ENCODE results near the gene SMIM9. TPM values are rescaled to one million over a fixed set of nuclear protein-coding genes. Genes with fewer than 3 reads are reported as not detected.
A peak's percentile ranks its signal among the peaks of the same experiment; 100 is the strongest.

SMIM9 gene
- total RNA-seq, 1 experiment from 2014 or later: not detected

DNA sequence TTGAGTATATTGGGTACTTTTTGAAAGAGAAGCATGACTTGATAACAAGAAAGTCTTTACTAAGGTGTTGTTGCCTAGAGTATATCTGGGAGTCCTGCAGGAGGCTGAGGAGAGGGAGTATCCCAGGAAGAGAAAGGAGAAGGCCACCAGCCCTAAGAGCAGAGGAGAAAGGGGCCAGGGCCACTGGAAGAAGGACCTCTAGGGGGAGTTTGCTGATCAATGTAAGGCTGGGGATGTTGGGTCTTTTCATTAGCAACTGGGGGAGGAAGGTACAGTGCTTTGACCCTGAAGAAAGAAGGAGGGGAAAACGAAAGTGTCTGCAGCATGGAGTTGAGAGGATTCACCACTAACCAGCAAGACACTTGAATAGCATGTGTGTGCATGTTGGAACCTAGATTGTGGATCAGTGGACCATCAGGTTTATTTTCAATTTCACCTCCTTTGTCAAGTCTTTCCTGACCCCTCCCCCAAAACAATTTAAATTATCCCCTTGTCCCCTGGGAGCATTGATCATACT is 4.5 kb downstream of the SMIM9 start:
- POLR2A ChIA-PET: no interaction called here
- Mint-ChIP-seq H3K9me3 (no peaks in the 10 kb centered on the region), H3K27me3 (ENCODE audit: low read depth) (no peaks in the 10 kb centered on the region), H3K4me3 (no peak overlapping the region), H3K4me1 (peaks cover 16% of the 10 kb centered on the region), H3K27ac (no peak overlapping the region), H3K36me3 (no peaks in the 10 kb centered on the region)
- ATAC-seq (peak; percentile 61), DNase-seq (ENCODE audit: low spot score) (no peak)
- CTCF ChIA-PET: no interaction called here
- TF ChIP-seq TP53 (CRISPR knock-in tag; IDR thresholded peaks at IDR 0.05): no peak
- TF ChIP-seq, protein P1, sequence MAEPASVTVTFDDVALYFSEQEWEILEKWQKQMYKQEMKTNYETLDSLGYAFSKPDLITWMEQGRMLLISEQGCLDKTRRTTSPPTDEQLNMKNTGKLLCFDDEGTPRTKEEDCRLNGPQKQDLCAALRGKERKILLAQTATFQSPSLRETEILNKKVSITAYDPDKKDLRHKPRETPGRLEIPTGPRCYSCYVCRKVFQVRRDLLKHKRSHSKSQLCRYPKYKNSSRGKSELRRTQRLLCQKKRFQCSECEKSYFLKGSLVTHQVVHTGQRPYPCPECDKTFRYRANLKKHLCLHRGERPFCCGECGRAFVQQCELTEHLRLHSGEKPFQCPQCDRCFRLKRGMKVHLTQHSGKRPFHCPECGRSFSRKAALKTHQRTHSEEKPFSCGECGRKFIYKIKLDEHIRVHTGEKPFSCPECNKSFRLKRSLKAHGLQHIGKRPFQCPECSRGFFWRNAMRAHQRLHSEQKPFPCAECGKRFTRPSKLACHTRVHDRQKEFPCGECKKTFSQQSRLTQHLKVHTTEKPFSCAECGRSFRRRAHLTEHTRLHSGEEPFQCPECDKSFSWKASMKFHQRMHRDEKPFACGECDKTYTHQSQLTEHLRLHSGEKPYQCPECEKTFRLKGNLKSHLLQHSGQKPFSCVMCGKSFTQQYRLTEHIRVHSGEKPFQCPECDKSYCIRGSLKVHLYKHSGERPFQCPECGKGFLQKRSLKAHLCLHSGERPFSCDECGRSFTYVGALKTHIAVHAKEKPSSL (CRISPR knock-in tag; conservative IDR thresholded peaks at IDR 0.05): no peak
- TF ChIP-seq, protein P2, sequence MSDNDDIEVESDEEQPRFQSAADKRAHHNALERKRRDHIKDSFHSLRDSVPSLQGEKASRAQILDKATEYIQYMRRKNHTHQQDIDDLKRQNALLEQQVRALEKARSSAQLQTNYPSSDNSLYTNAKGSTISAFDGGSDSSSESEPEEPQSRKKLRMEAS (CRISPR knock-in tag; IDR thresholded peaks at IDR 0.05): no peak
- TF ChIP-seq ZBTB21 (CRISPR knock-in tag; IDR thresholded peaks at IDR 0.05; ENCODE audit: borderline replicate concordance): no peak
- TF ChIP-seq, protein P3, sequence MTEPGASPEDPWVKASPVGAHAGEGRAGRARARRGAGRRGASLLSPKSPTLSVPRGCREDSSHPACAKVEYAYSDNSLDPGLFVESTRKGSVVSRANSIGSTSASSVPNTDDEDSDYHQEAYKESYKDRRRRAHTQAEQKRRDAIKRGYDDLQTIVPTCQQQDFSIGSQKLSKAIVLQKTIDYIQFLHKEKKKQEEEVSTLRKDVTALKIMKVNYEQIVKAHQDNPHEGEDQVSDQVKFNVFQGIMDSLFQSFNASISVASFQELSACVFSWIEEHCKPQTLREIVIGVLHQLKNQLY (CRISPR knock-in tag; IDR thresholded peaks at IDR 0.05): no peak
- TF ChIP-seq FOXP1 (CRISPR knock-in tag; IDR thresholded peaks at IDR 0.05; ENCODE audit: borderline replicate concordance): no peak
- TF ChIP-seq NFE2L1 (CRISPR knock-in tag; IDR thresholded peaks at IDR 0.05): no peak
- TF ChIP-seq, protein P4, sequence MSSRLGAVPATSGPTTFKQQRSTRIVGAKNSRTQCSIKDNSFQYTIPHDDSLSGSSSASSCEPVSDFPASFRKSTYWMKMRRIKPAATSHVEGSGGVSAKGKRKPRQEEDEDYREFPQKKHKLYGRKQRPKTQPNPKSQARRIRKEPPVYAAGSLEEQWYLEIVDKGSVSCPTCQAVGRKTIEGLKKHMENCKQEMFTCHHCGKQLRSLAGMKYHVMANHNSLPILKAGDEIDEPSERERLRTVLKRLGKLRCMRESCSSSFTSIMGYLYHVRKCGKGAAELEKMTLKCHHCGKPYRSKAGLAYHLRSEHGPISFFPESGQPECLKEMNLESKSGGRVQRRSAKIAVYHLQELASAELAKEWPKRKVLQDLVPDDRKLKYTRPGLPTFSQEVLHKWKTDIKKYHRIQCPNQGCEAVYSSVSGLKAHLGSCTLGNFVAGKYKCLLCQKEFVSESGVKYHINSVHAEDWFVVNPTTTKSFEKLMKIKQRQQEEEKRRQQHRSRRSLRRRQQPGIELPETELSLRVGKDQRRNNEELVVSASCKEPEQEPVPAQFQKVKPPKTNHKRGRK (CRISPR knock-in tag; IDR thresholded peaks at IDR 0.05; ENCODE audit: borderline replicate concordance): no peak
- TF ChIP-seq, protein P5, sequence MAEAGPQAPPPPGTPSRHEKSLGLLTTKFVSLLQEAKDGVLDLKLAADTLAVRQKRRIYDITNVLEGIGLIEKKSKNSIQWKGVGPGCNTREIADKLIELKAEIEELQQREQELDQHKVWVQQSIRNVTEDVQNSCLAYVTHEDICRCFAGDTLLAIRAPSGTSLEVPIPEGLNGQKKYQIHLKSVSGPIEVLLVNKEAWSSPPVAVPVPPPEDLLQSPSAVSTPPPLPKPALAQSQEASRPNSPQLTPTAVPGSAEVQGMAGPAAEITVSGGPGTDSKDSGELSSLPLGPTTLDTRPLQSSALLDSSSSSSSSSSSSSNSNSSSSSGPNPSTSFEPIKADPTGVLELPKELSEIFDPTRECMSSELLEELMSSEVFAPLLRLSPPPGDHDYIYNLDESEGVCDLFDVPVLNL (CRISPR knock-in tag; IDR thresholded peaks at IDR 0.05; ENCODE audit: borderline replicate concordance, low read depth): no peak
- TF ChIP-seq, protein P6, sequence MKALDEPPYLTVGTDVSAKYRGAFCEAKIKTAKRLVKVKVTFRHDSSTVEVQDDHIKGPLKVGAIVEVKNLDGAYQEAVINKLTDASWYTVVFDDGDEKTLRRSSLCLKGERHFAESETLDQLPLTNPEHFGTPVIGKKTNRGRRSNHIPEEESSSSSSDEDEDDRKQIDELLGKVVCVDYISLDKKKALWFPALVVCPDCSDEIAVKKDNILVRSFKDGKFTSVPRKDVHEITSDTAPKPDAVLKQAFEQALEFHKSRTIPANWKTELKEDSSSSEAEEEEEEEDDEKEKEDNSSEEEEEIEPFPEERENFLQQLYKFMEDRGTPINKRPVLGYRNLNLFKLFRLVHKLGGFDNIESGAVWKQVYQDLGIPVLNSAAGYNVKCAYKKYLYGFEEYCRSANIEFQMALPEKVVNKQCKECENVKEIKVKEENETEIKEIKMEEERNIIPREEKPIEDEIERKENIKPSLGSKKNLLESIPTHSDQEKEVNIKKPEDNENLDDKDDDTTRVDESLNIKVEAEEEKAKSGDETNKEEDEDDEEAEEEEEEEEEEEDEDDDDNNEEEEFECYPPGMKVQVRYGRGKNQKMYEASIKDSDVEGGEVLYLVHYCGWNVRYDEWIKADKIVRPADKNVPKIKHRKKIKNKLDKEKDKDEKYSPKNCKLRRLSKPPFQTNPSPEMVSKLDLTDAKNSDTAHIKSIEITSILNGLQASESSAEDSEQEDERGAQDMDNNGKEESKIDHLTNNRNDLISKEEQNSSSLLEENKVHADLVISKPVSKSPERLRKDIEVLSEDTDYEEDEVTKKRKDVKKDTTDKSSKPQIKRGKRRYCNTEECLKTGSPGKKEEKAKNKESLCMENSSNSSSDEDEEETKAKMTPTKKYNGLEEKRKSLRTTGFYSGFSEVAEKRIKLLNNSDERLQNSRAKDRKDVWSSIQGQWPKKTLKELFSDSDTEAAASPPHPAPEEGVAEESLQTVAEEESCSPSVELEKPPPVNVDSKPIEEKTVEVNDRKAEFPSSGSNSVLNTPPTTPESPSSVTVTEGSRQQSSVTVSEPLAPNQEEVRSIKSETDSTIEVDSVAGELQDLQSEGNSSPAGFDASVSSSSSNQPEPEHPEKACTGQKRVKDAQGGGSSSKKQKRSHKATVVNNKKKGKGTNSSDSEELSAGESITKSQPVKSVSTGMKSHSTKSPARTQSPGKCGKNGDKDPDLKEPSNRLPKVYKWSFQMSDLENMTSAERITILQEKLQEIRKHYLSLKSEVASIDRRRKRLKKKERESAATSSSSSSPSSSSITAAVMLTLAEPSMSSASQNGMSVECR (CRISPR knock-in tag; IDR thresholded peaks at IDR 0.05; ENCODE audit: borderline replicate concordance): no peak
- no peak for TF ChIP-seq GTF2I (CRISPR knock-in tag; conservative IDR thresholded peaks at IDR 0.05)
- TF ChIP-seq SMAD3 (CRISPR knock-in tag; IDR thresholded peaks at IDR 0.05; ENCODE audit: borderline replicate concordance): no peak
- TF ChIP-seq, protein P7, sequence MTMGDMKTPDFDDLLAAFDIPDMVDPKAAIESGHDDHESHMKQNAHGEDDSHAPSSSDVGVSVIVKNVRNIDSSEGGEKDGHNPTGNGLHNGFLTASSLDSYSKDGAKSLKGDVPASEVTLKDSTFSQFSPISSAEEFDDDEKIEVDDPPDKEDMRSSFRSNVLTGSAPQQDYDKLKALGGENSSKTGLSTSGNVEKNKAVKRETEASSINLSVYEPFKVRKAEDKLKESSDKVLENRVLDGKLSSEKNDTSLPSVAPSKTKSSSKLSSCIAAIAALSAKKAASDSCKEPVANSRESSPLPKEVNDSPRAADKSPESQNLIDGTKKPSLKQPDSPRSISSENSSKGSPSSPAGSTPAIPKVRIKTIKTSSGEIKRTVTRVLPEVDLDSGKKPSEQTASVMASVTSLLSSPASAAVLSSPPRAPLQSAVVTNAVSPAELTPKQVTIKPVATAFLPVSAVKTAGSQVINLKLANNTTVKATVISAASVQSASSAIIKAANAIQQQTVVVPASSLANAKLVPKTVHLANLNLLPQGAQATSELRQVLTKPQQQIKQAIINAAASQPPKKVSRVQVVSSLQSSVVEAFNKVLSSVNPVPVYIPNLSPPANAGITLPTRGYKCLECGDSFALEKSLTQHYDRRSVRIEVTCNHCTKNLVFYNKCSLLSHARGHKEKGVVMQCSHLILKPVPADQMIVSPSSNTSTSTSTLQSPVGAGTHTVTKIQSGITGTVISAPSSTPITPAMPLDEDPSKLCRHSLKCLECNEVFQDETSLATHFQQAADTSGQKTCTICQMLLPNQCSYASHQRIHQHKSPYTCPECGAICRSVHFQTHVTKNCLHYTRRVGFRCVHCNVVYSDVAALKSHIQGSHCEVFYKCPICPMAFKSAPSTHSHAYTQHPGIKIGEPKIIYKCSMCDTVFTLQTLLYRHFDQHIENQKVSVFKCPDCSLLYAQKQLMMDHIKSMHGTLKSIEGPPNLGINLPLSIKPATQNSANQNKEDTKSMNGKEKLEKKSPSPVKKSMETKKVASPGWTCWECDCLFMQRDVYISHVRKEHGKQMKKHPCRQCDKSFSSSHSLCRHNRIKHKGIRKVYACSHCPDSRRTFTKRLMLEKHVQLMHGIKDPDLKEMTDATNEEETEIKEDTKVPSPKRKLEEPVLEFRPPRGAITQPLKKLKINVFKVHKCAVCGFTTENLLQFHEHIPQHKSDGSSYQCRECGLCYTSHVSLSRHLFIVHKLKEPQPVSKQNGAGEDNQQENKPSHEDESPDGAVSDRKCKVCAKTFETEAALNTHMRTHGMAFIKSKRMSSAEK (CRISPR knock-in tag; IDR thresholded peaks at IDR 0.05; ENCODE audit: borderline replicate concordance): no peak
- TF ChIP-seq TEAD4 (CRISPR knock-in tag; IDR thresholded peaks at IDR 0.05): no peak
- TF ChIP-seq, protein P8, sequence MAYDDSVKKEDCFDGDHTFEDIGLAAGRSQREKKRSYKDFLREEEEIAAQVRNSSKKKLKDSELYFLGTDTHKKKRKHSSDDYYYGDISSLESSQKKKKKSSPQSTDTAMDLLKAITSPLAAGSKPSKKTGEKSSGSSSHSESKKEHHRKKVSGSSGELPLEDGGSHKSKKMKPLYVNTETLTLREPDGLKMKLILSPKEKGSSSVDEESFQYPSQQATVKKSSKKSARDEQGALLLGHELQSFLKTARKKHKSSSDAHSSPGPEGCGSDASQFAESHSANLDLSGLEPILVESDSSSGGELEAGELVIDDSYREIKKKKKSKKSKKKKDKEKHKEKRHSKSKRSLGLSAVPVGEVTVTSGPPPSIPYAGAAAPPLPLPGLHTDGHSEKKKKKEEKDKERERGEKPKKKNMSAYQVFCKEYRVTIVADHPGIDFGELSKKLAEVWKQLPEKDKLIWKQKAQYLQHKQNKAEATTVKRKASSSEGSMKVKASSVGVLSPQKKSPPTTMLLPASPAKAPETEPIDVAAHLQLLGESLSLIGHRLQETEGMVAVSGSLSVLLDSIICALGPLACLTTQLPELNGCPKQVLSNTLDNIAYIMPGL (CRISPR knock-in tag; IDR thresholded peaks at IDR 0.05): no peak
